ENCODE measurements around the gene MYL12A.
A peak's percentile ranks its signal among the peaks of the same experiment; 100 is the strongest.

The MYL12A gene

DNA sequence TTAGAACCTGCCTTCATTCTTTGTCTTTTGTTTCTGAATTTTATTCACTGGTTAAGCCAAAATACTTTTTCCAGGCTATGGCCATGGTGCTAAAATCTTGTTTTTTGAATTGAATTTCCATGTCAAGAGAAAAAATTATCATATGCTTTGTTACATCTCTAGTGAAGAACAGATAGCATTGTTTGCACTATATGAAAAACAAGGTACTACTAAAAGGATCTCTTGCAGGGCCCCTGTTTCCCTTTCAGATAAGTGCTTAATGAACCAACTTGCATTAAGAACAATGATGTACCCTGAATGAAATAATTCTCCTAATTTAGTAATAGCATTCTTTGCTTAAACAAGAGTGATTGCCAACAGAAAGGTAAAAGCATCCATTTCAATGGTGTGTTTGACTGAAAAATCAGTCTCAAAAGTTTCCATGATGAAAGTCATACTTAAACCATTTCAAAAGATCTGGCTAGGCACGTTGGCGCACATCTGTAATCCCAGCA, 10.1 kb downstream of the MYL12A start:
- Histone ChIP-seq H3K9ac (no peak overlapping the region), H3K4me2 (ENCODE audit: low read length) (peak overlapping the region; percentile 63), H3K36me3 (ENCODE audit: control insufficient read depth, insufficient read depth, low read length) (no peaks in the 10 kb centered on the region), H3K4me1 (peaks cover 10% of the 10 kb centered on the region), H3K27me3 (ENCODE audit: control insufficient read depth, insufficient read depth, low read length) (no peaks in the 10 kb centered on the region), H2AFZ (no peak overlapping the region), H3K9me3 (ENCODE audit: control insufficient read depth, low read length) (no peaks in the 10 kb centered on the region), H3K4me3 (ENCODE audit: low read depth, low read length) (no peak overlapping the region), H3K79me2 (peaks cover 20% of the 10 kb centered on the region), H3K27ac (no peak overlapping the region)
- TF ChIP-seq, protein P1, sequence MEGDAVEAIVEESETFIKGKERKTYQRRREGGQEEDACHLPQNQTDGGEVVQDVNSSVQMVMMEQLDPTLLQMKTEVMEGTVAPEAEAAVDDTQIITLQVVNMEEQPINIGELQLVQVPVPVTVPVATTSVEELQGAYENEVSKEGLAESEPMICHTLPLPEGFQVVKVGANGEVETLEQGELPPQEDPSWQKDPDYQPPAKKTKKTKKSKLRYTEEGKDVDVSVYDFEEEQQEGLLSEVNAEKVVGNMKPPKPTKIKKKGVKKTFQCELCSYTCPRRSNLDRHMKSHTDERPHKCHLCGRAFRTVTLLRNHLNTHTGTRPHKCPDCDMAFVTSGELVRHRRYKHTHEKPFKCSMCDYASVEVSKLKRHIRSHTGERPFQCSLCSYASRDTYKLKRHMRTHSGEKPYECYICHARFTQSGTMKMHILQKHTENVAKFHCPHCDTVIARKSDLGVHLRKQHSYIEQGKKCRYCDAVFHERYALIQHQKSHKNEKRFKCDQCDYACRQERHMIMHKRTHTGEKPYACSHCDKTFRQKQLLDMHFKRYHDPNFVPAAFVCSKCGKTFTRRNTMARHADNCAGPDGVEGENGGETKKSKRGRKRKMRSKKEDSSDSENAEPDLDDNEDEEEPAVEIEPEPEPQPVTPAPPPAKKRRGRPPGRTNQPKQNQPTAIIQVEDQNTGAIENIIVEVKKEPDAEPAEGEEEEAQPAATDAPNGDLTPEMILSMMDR (IDR thresholded peaks at IDR 0.05) = no peak

DNA sequence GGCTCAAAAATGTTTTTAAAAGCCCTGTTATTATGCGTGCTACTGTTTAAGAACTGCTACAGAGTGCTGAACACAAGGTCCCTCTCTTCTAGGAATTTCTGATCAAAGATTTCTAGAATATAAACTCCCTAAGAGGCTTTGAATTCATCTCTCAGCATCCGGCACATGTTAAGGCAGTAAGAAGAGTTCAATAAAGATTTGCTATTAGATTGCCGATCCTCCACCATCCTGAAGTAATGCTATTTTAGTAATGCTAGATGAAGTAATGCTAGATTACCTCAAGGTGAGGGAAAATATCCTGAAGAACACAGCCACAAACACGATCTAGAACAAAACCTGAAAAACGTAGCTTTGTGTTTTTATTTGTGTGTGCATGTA, 13.4 kb downstream of the MYL12A start:
- Histone ChIP-seq H3K4me2 (ENCODE audit: low read length) (peak overlapping the region; percentile 64), H3K9ac (peak overlapping the region; percentile 97), H3K36me3 (ENCODE audit: control insufficient read depth, insufficient read depth, low read length) (no peaks in the 10 kb centered on the region), H2AFZ (peak overlapping the region; percentile 92), H3K4me1 (peaks cover 18% of the 10 kb centered on the region), H3K79me2 (peaks cover 38% of the 10 kb centered on the region), H3K9me3 (ENCODE audit: control insufficient read depth, low read length) (no peaks in the 10 kb centered on the region), H3K4me3 (ENCODE audit: low read depth, low read length) (peak overlapping the region; percentile 87), H3K27ac (peak overlapping the region; percentile 95), H3K27me3 (ENCODE audit: control insufficient read depth, insufficient read depth, low read length) (no peaks in the 10 kb centered on the region)
- TF ChIP-seq, protein P1 (IDR thresholded peaks at IDR 0.05) = no peak

GRCh38 chr18:3261373-3262233, 14.0 kb downstream of the MYL12A start, which contains the start of gene MYL12B:
Gene MYL12B (plus strand): TSS chr18:3262133. CDS start chr18:3272899, 10,766 bp downstream.
- Histone ChIP-seq H3K27ac (peak within 1 kb of the TSS; percentile 95), H2AFZ (peak within 1 kb of the TSS; percentile 92), H3K4me1 (peaks cover 15% of the 10 kb centered on the region), H3K9ac (peak within 1 kb of the TSS; percentile 97), H3K9me3 (ENCODE audit: control insufficient read depth, low read length) (no peaks in the 10 kb centered on the region), H3K4me3 (ENCODE audit: low read depth, low read length) (peak within 1 kb of the TSS; percentile 87), H3K27me3 (ENCODE audit: control insufficient read depth, insufficient read depth, low read length) (no peaks in the 10 kb centered on the region), H3K79me2 (peaks cover 41% of the 10 kb centered on the region), H3K4me2 (ENCODE audit: low read length) (peak within 1 kb of the TSS; percentile 80), H3K36me3 (ENCODE audit: control insufficient read depth, insufficient read depth, low read length) (no peaks in the 10 kb centered on the region)
- TF ChIP-seq, protein P1 (IDR thresholded peaks at IDR 0.05) = peak; percentile 24

GRCh38 chr18:3262234-3263131, 14.9 kb downstream of the MYL12A start:
- Histone ChIP-seq H3K4me2 (ENCODE audit: low read length) (peak overlapping the region; percentile 80), H3K4me3 (ENCODE audit: low read depth, low read length) (peak overlapping the region; percentile 87), H3K27me3 (ENCODE audit: control insufficient read depth, insufficient read depth, low read length) (no peaks in the 10 kb centered on the region), H2AFZ (peak overlapping the region; percentile 92), H3K9me3 (ENCODE audit: control insufficient read depth, low read length) (no peaks in the 10 kb centered on the region), H3K4me1 (peaks cover 17% of the 10 kb centered on the region), H3K79me2 (peaks cover 46% of the 10 kb centered on the region), H3K27ac (peak overlapping the region; percentile 95), H3K36me3 (ENCODE audit: control insufficient read depth, insufficient read depth, low read length) (no peaks in the 10 kb centered on the region), H3K9ac (peak overlapping the region; percentile 97)
- TF ChIP-seq, protein P1 (IDR thresholded peaks at IDR 0.05) = peak; percentile 4

Data from parathyroid adenoma (tissue), 2 donors.